ENCODE results near the gene RNF135.
"Not testable (repeated sequence)": the region's sequence is repeated elsewhere in the genome, so short reads cannot be mapped to it uniquely, and the experiment has no call there.

RNF135 gene

GRCh38 chr17:31004160-31004559, 33.3 kb downstream of the RNF135 start:
- no peak for DNase-seq

GRCh38 chr17:31007695-31008373, 37.0 kb downstream of the RNF135 start:
- DNase-seq, result no peak

- peak; percentile 63 for DNase-seq
These were observed 37.7 kb downstream of the RNF135 start for GRCh38 chr17:31008374-31009041.

GRCh38 chr17:31009042-31009702, 38.3 kb downstream of the RNF135 start:
- peak; percentile 11 for DNase-seq

GRCh38 chr17:31010014-31010413, 39.2 kb downstream of the RNF135 start:
- not testable (repeated sequence) for DNase-seq

GRCh38 chr17:31013844-31014243, 43.0 kb downstream of the RNF135 start:
- no peak for DNase-seq

- DNase-seq, result no peak
These were observed 44.8 kb downstream of the RNF135 start for GRCh38 chr17:31015639-31016038.

GRCh38 chr17:31019004-31019403, 48.2 kb downstream of the RNF135 start:
- no peak for DNase-seq

- DNase-seq, result not testable (repeated sequence)
These were observed 52.3 kb downstream of the RNF135 start for GRCh38 chr17:31023171-31023570.

GRCh38 chr17:31031841-31032240, 61.0 kb downstream of the RNF135 start:
- no peak for DNase-seq

- DNase-seq, result not testable (repeated sequence)
These were observed 64.8 kb downstream of the RNF135 start for GRCh38 chr17:31035611-31036010.

GRCh38 chr17:31040837-31041236, 70.0 kb downstream of the RNF135 start:
- DNase-seq, result not testable (repeated sequence)

- DNase-seq, result not testable (repeated sequence)
These were observed 71.5 kb downstream of the RNF135 start for GRCh38 chr17:31042378-31042777.

GRCh38 chr17:31046856-31047425, 76.1 kb downstream of the RNF135 start:
- not testable (repeated sequence) for DNase-seq

GRCh38 chr17:31048142-31048541, 77.3 kb downstream of the RNF135 start:
- no peak for DNase-seq

- no peak for DNase-seq
These were observed 77.9 kb downstream of the RNF135 start for GRCh38 chr17:31048780-31049179.
